Breast epithelium (tissue), 3 donors: Measurements from ENCODE around the gene CDK10.

Experiments used
- CTCF ChIP-seq, 3 donors: fragments of 450-650 bp; IDR thresholded peaks; one replicate each; pipeline ENCODE4 v1.5.1; 2016 to 2017; ENCODE audit warnings: antibody characterized with exemption in 3 of 3, mild to moderate bottlenecking in 3 of 3, moderate library complexity in 3 of 3
- POLR2A ChIP-seq: fragments of 450-650 bp; IDR thresholded peaks from one replicate; pipeline ENCODE4 v1.6.1; 2016; ENCODE audit warnings: antibody characterized with exemption, mild to moderate bottlenecking, moderate library complexity
- POLR2AphosphoS5 ChIP-seq, 3 donors: sonication (generic); formaldehyde crosslinking; IDR thresholded peaks; one replicate each; pipeline ENCODE4 v1.6.1; 2017; ENCODE audit warnings: antibody characterized with exemption in 3 of 3

GRCh38 chr16:89707695-89708094 is 21.2 kb downstream of the CDK10 start:
- TF ChIP-seq CTCF (IDR thresholded peaks at IDR 0.05) (no peak), POLR2A (no peak), POLR2AphosphoS5 (IDR thresholded peaks at IDR 0.05) (no peak)
